ENCODE data around the gene ZNF189.

ZNF189 gene

GRCh38 chr9:101354143-101354764 lies 44.4 kb upstream of the ZNF189 start:
- Histone ChIP-seq H3K36me3 (ENCODE audit: insufficient read depth) (no peaks in the 10 kb centered on the region), H3K4me3 (IDR thresholded peaks at IDR 0.05; ENCODE audit: insufficient read depth, low read depth, low read length) (no peak overlapping the region), H3K27ac (no peak overlapping the region), H3K4me1 (ENCODE audit: low read depth, poor library complexity, severe bottlenecking) (no peaks in the 10 kb centered on the region), H2AFZ (ENCODE audit: low read depth) (no peak overlapping the region), H3K79me2 (ENCODE audit: insufficient read depth, low read depth) (no peaks in the 10 kb centered on the region), H3K27me3 (ENCODE audit: insufficient read depth, low read depth) (no peaks in the 10 kb centered on the region), H3K9ac (no peak overlapping the region), H4K20me1 (ENCODE audit: insufficient read depth) (no peaks in the 10 kb centered on the region), H3K4me2 (no peak overlapping the region)
- TF ChIP-seq, protein P1, sequence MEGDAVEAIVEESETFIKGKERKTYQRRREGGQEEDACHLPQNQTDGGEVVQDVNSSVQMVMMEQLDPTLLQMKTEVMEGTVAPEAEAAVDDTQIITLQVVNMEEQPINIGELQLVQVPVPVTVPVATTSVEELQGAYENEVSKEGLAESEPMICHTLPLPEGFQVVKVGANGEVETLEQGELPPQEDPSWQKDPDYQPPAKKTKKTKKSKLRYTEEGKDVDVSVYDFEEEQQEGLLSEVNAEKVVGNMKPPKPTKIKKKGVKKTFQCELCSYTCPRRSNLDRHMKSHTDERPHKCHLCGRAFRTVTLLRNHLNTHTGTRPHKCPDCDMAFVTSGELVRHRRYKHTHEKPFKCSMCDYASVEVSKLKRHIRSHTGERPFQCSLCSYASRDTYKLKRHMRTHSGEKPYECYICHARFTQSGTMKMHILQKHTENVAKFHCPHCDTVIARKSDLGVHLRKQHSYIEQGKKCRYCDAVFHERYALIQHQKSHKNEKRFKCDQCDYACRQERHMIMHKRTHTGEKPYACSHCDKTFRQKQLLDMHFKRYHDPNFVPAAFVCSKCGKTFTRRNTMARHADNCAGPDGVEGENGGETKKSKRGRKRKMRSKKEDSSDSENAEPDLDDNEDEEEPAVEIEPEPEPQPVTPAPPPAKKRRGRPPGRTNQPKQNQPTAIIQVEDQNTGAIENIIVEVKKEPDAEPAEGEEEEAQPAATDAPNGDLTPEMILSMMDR (conservative IDR thresholded peaks at IDR 0.05; ENCODE audit: low read depth, low read length) = no peak

DNA sequence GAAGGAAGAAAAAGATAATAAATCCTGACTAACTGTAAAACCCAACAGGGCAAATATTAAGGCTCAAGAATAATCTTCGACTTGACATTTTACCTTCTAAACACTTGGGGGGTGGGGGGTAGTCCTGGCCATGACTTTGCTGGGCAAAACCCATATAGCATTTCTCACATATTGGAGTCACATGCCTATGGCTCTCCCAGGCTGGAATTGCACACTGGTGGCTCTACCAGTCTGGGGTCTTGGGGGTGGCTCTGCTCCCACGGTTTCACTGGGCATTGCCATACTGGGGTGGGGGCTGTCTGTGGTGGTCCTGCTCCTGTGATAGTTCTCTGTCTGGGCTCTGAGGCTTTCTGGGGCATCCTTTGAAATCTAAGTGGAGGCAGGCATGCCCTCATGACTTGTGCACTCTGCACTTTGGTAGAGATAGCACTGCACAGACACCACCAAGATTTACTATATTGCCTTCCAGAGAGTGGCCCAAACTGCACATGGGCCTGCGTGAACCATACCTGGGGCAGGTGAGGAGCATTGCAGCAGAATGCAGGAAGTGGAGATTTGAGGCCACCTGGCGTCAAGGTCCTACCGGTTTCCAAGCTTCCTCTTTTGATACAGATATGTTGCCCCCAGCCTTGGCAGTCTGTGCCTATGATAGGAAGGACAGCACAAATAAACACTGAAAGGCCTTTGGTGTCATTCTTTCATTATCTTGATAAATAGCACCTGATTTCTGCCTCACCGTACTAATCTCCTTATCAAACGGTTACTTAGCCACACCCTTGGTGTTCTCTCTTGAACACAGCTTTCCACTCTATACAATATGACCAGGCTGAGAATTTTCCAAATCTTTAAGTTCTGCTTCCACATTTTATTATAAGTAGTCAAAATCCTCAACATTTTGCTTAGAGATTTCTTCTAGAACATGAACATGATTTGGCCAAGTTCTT lies 43.6 kb upstream of the ZNF189 start:
- H3K4me3 ChIP-seq (IDR thresholded peaks at IDR 0.05; ENCODE audit: insufficient read depth, low read depth, low read length) = no peak overlapping the region
- H3K27me3 ChIP-seq (ENCODE audit: insufficient read depth, low read depth) = no peaks in the 10 kb centered on the region
- no peaks in the 10 kb centered on the region for H3K36me3 ChIP-seq (ENCODE audit: insufficient read depth)
- H3K27ac ChIP-seq = no peak overlapping the region
- no peaks in the 10 kb centered on the region for H3K4me1 ChIP-seq (ENCODE audit: low read depth, poor library complexity, severe bottlenecking)
- TF ChIP-seq, protein P1 (conservative IDR thresholded peaks at IDR 0.05; ENCODE audit: low read depth, low read length) = no peak
- H4K20me1 ChIP-seq (ENCODE audit: insufficient read depth) = no peaks in the 10 kb centered on the region
- H3K9ac ChIP-seq = no peak overlapping the region
- H2AFZ ChIP-seq (ENCODE audit: low read depth) = no peak overlapping the region
- H3K4me2 ChIP-seq = no peak overlapping the region
- no peaks in the 10 kb centered on the region for H3K79me2 ChIP-seq (ENCODE audit: insufficient read depth, low read depth)

- Histone ChIP-seq H3K9ac (no peak overlapping the region), H3K27me3 (ENCODE audit: insufficient read depth, low read depth) (no peaks in the 10 kb centered on the region), H4K20me1 (ENCODE audit: insufficient read depth) (no peaks in the 10 kb centered on the region), H2AFZ (ENCODE audit: low read depth) (no peak overlapping the region), H3K27ac (no peak overlapping the region), H3K4me2 (no peak overlapping the region), H3K4me3 (IDR thresholded peaks at IDR 0.05; ENCODE audit: insufficient read depth, low read depth, low read length) (no peak overlapping the region), H3K79me2 (ENCODE audit: insufficient read depth, low read depth) (no peaks in the 10 kb centered on the region), H3K36me3 (ENCODE audit: insufficient read depth) (no peaks in the 10 kb centered on the region), H3K4me1 (ENCODE audit: low read depth, poor library complexity, severe bottlenecking) (no peaks in the 10 kb centered on the region)
- TF ChIP-seq, protein P1 (conservative IDR thresholded peaks at IDR 0.05; ENCODE audit: low read depth, low read length) = no peak
These were observed 42.0 kb upstream of the ZNF189 start for GRCh38 chr9:101356619-101357018.

- Histone ChIP-seq H3K27ac (no peak overlapping the region), H3K4me1 (ENCODE audit: low read depth, poor library complexity, severe bottlenecking) (no peaks in the 10 kb centered on the region), H4K20me1 (ENCODE audit: insufficient read depth) (no peaks in the 10 kb centered on the region), H3K27me3 (ENCODE audit: insufficient read depth, low read depth) (no peaks in the 10 kb centered on the region), H3K36me3 (ENCODE audit: insufficient read depth) (no peaks in the 10 kb centered on the region), H3K9ac (no peak overlapping the region), H2AFZ (ENCODE audit: low read depth) (no peak overlapping the region), H3K4me3 (IDR thresholded peaks at IDR 0.05; ENCODE audit: insufficient read depth, low read depth, low read length) (no peak overlapping the region), H3K4me2 (no peak overlapping the region), H3K79me2 (ENCODE audit: insufficient read depth, low read depth) (no peaks in the 10 kb centered on the region)
- TF ChIP-seq, protein P1 (conservative IDR thresholded peaks at IDR 0.05; ENCODE audit: low read depth, low read length) = no peak
These were observed 39.0 kb upstream of the ZNF189 start for GRCh38 chr9:101359679-101360078.
